Breast epithelium (tissue), 3 donors: Measurements from ENCODE around the gene NEDD4L.

ENCODE experiments used
- POLR2A ChIP-seq: fragments of 450-650 bp; IDR thresholded peaks from one replicate; pipeline ENCODE4 v1.6.1; 2016; ENCODE audit warnings: antibody characterized with exemption, mild to moderate bottlenecking, moderate library complexity
- TF ChIP-seq, protein P1 (sequence below), 3 donors: fragments of 450-650 bp; IDR thresholded peaks; one replicate each; pipeline ENCODE4 v1.5.1; 2016 to 2017; ENCODE audit warnings: antibody characterized with exemption in 3 of 3, mild to moderate bottlenecking in 3 of 3, moderate library complexity in 3 of 3

GRCh38 chr18:58381676-58382411, 337.8 kb downstream of the NEDD4L start:
- no peak for TF ChIP-seq POLR2A
- TF ChIP-seq, protein P1, sequence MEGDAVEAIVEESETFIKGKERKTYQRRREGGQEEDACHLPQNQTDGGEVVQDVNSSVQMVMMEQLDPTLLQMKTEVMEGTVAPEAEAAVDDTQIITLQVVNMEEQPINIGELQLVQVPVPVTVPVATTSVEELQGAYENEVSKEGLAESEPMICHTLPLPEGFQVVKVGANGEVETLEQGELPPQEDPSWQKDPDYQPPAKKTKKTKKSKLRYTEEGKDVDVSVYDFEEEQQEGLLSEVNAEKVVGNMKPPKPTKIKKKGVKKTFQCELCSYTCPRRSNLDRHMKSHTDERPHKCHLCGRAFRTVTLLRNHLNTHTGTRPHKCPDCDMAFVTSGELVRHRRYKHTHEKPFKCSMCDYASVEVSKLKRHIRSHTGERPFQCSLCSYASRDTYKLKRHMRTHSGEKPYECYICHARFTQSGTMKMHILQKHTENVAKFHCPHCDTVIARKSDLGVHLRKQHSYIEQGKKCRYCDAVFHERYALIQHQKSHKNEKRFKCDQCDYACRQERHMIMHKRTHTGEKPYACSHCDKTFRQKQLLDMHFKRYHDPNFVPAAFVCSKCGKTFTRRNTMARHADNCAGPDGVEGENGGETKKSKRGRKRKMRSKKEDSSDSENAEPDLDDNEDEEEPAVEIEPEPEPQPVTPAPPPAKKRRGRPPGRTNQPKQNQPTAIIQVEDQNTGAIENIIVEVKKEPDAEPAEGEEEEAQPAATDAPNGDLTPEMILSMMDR (IDR thresholded peaks at IDR 0.05): no peak
